ENCODE results near the gene ELMO1. TPM values are rescaled to one million over a fixed set of nuclear protein-coding genes. Genes with fewer than 3 reads are reported as not detected.

The ELMO1 gene
- total and polyA plus RNA-seq, 2 of the 13 experiments (the other 11 are each of a cell fraction or from before 2014, with no cell fraction given) = 0.11 to 0.17 TPM

DNA sequence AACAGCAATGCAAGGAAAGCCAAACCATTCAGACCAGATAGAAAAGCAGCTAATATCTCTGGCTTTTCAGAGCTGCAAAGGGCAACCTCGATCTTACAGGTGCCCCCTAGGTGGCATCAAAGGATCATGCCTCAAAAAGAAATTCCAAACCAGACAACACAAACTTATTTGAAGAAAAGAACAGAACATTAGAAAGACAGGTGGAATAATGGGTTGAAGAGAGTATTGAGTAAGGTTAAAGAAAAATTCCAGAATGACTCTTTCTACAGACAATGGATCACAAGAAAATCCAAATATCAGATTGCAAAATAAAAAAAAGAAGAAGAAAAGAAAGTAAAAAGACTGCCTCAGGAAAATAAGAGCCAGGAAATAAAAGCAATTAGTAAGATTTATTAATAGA lies 213.7 kb downstream of the ELMO1 start:
- intact Hi-C loops (cut with micrococcal nuclease; ENCODE audit: unreplicated experiment) = loop anchor here (1.0 to 10.0 kb wide), 5 partner anchors 120 to 618 kb away; no protein-coding TSS in a partner anchor
- TF ChIP-seq, protein P1, sequence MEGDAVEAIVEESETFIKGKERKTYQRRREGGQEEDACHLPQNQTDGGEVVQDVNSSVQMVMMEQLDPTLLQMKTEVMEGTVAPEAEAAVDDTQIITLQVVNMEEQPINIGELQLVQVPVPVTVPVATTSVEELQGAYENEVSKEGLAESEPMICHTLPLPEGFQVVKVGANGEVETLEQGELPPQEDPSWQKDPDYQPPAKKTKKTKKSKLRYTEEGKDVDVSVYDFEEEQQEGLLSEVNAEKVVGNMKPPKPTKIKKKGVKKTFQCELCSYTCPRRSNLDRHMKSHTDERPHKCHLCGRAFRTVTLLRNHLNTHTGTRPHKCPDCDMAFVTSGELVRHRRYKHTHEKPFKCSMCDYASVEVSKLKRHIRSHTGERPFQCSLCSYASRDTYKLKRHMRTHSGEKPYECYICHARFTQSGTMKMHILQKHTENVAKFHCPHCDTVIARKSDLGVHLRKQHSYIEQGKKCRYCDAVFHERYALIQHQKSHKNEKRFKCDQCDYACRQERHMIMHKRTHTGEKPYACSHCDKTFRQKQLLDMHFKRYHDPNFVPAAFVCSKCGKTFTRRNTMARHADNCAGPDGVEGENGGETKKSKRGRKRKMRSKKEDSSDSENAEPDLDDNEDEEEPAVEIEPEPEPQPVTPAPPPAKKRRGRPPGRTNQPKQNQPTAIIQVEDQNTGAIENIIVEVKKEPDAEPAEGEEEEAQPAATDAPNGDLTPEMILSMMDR (CRISPR knock-in tag; IDR thresholded peaks at IDR 0.05) = peak; percentile 58
- TF ChIP-seq JUN (CRISPR knock-in tag; IDR thresholded peaks at IDR 0.05) (no peak), SMC3 (IDR thresholded peaks at IDR 0.05; ENCODE audit: low read length) (peak; percentile 17; the same call in 1 of the 2 replicates), STAG1 (CRISPR knock-in tag; IDR thresholded peaks at IDR 0.05) (peak; percentile 75)
- TF ChIP-seq, protein P2, sequence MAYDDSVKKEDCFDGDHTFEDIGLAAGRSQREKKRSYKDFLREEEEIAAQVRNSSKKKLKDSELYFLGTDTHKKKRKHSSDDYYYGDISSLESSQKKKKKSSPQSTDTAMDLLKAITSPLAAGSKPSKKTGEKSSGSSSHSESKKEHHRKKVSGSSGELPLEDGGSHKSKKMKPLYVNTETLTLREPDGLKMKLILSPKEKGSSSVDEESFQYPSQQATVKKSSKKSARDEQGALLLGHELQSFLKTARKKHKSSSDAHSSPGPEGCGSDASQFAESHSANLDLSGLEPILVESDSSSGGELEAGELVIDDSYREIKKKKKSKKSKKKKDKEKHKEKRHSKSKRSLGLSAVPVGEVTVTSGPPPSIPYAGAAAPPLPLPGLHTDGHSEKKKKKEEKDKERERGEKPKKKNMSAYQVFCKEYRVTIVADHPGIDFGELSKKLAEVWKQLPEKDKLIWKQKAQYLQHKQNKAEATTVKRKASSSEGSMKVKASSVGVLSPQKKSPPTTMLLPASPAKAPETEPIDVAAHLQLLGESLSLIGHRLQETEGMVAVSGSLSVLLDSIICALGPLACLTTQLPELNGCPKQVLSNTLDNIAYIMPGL (CRISPR knock-in tag; IDR thresholded peaks at IDR 0.05; ENCODE audit: borderline replicate concordance in 1 of 2, low read depth in 1 of 2) = no peak
- Histone ChIP-seq H3K27me3 (ENCODE audit: control insufficient read depth in 1 of 2, insufficient read depth in 2 of 2, low read length in 2 of 2) (peaks cover 0 to 3% of the 10 kb centered on the region in 2 experiments; a peak in 1 of 5 replicates), H3K9ac (ENCODE audit: insufficient read depth, low read depth, low read length) (no peak overlapping the region), H3K9me3 (ENCODE audit: low read length) (no peaks in the 10 kb centered on the region), H3K36me3 (replicated peaks in 1 of 2; ENCODE audit: control insufficient read depth in 1 of 2, insufficient read depth in 2 of 2, low read length in 2 of 2) (no peaks in the 10 kb centered on the region), H3K79me2 (ENCODE audit: insufficient read depth, low read length) (no peaks in the 10 kb centered on the region), H2AFZ (ENCODE audit: low read length) (no peak overlapping the region), H4K20me1 (ENCODE audit: insufficient read depth, low read length) (no peaks in the 10 kb centered on the region; the same call in 1 of the 2 replicates), H3K4me2 (ENCODE audit: low read depth, low read length) (no peak overlapping the region), H3K27ac (ENCODE audit: extremely low read length, insufficient read depth, low read length) (no peak overlapping the region), H3K4me3 (replicated peaks in 1 of 3; ENCODE audit: insufficient read depth in 1 of 3, low read depth in 2 of 3, low read length in 3 of 3) (no peak overlapping the region), H3K4me1 (ENCODE audit: insufficient read depth, low read length) (no peaks in the 10 kb centered on the region)
- BruUV-seq (replicated peaks) = no TSS peak
- ChIA-PET POLR2A (no interaction called here), CTCF (ENCODE audit: low intra/inter-chr PET ratio, low total read pairs) (interaction anchor here (0.5 to 1.4 kb wide), 3 partner anchors 256 to 619 kb away, joined by 3 to 10 read pairs (median 7); no protein-coding TSS in a partner anchor)
- ATAC-seq = 0 out of 3 replicates have a peak, but pooled peaks have one; percentile 33
- 4% methylated on average over 1 of the region's 1 CpG for WGBS (ENCODE audit: low lambda C conversion rate)
- in situ Hi-C loops (cut with HindIII; ENCODE audit: extremely low pct_ligation_motif_present, low pct_unique_long_range_greater_than_20kb) = loop anchor here (25.0 kb wide), 1 partner anchor 602 kb away; the partner anchor contains the start of gene NME8
- FAIRE-seq = no peak
- peak; percentile 6 for DNase-seq (ENCODE audit: low spot score)

All from HepG2 (cell line).